ENCODE results near the gene TTLL4.

TTLL4 gene

GRCh38 chr2:218792433-218792832 lies 81.8 kb downstream of the TTLL4 start:
- no peak for DNase-seq

DNA sequence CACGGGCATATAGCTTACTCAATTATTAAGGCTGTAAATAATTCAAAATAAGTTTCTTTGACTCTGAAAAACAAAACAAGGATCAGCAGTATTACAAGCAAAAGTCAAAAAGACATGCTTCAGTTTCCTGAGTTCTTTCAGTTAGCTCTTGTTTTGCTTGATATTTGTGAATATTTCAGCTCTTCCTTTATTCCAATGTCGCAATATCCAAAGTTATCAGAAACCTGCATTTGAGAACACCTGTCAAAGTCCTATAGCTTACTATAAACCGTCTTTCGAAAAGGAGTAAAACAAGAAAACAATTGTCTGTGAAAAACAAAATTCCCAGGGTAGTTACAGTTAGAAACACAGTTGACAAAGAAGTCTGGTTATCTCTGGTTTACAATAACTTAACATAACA lies 86.1 kb downstream of the TTLL4 start:
- no peak for DNase-seq

DNA sequence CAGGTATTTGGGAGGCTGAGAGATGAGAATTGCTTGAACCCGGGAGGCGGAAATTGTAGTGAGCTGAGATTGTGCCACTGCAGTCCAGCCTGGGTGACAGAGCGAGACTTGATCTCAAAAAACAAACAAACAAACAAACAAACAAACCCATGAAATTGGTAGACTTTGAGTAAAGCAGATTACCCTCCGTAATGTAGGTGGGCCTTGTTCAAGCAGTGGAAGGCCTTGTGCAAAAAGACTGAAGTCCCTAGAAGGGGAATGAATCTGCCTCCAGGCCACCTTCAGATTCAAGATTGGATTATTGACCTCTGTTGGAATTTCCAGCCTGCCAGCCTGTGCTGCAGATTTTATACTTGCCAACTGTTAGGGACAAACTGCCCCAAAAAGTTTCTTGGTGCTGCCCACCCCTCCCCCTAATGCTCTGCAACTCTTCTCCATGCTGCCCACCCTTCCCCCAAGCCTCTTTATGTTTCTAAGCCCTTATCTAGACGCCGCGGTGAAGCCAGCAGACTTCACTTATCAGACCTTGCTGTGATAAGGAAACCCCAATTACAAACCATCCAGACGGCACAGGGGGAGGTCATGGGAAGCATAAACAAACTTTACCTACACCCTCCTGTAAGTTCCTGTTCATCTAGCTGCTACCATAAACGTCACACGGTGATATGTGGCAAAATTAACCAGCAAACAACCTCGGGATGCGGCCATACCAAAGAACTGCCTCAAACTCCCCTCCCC lies 88.3 kb downstream of the TTLL4 start:
- DNase-seq: no peak

DNA sequence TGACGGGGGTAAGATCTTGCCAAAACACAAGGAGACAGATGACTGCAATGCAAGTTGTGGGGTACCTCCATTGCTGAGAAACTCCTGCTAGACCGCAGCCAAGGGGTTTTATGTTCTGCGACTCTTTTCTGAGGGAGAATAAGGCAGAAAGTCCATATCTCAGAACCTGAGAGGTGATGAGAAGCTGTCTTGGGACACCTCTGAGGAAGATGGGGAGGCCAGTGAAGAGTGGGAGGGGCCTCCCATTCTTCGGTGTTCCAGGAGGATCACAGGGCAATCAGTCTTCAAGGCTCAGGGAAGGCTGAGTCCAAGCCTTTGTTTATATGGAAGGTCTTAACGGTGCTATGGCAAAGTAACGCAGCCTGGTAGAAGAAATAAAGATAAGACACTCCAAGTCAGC lies 89.4 kb downstream of the TTLL4 start:
- no peak for DNase-seq

GRCh38 chr2:218802386-218802994 lies 91.9 kb downstream of the TTLL4 start:
- no peak for DNase-seq

- DNase-seq: no peak
Measured at GRCh38 chr2:218804817-218805216, 94.2 kb downstream of the TTLL4 start.
